HG02938 (cell line): ENCODE data around the gene SDK2.

Experiments used
- ATAC-seq: cut with Tn5 transposase; IDR thresholded peaks from one replicate; pipeline ENCODE4 v1.9.1; 2021; ENCODE audit warnings: mild to moderate bottlenecking, moderate library complexity; ENCODE audit not compliant: unreplicated experiment

The SDK2 gene

DNA sequence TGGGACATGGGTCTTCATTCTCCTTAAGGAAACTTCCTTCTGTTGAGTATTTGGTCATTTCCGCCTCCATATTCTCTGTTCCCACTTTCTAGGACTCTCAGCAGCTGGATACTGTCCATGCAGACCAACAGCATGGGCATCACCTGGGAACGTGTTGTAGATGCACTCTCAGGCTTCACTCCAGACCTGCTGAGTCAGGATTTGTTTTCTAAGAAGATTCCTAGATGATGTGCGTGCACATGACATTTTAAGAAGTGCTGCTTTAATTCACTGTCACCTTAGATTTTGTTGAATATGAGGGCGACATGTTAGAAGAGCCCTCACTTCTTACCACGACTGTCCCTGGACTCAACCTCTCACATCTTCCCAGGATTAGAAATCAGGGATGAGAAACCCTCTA, 10.0 kb upstream of the SDK2 start:
- ATAC-seq, result no peak

- ATAC-seq, result no peak
These were observed 9.6 kb upstream of the SDK2 start for GRCh38 chr17:73653810-73654209.

GRCh38 chr17:73652886-73653480, 8.7 kb upstream of the SDK2 start:
- no peak for ATAC-seq

GRCh38 chr17:73650617-73651200, 6.5 kb upstream of the SDK2 start:
- no peak for ATAC-seq

DNA sequence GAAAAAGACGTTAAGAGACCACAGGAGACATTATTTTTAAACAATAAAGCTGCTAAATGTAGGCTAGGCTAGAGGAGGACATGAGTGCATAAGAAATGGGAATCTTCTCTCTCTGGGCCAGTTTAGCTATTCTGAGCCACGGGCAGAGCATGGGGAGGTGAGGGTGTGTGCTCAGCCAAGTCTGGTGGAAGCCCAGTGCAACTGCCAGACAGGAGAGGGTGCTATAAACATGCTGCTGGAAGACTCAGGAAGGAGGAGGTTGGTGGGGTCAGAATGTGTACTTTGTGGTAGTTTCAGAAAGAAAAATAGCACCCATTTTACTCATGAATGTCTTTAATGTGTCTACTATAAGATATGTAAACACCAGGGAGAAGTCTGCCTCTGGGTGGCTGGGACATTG, 5.9 kb upstream of the SDK2 start:
- ATAC-seq, result no peak

DNA sequence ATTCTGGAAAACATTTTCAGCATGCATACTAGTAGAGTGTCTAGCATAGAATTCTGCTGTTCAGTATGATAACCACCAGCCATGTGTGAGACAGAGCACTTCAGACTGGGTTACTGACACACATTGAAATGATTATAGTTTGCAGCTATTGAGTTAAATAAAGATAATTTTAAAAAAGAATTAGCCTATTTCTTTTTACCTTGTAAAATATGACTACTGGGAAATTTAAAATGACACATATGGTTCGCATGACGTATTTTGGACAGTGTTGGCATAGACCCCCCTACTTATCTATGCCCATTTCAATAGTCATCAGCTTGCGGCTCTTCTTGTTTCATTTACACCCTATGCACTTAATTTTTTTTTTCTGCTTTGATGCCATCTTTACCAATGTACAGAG, 4.7 kb upstream of the SDK2 start:
- ATAC-seq, result no peak

DNA sequence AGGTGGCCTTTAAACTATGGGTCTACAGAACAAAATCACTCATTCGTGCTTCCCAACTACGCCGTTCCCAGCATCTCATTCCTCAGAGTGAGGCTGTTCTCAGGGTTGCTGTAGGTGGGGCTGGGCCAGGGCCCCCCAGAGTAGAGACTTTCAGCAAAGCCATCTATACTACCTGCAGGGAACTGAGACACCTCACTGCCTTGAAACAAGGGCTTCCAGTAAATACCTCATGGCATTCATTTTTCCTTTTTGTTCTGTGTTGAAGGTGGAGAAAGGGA, 4.2 kb upstream of the SDK2 start:
- ATAC-seq, result no peak

DNA sequence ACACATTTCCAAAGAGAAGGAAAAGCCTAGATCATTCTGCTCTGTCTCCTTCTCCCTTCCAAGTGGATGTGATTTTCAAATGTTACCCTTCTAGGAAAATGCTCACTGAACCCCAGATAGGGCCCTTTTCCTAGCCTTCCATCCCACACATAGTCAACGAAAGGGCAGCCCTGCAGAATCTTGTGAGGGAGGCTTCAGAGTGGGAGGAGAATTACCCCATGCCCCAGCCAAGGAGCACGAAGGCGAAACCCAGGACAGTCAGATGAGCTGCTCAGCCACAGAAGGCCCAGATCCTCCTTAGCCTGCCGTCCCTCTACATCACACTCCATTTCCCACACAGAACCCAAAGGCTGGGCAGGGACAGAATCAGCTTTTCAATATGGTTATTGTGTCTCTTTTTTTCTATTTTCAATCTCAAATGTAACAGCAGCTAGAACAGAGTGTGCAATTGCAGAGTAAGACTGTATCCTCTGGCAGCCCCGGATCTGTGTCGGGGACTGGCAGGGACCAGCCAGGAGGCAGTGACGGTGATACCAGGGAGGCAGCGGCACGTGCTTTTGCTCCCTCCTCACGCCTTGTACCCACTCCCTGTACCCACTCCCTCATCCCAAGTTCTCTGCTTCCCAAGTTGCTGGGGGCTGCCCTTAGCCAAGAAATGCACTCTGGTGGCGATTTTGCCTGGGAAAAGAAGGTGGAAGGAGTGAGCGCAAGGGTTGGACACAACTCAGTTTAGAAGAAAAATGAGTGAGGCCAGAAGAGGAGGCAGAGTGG, 3.7 kb upstream of the SDK2 start:
- no peak for ATAC-seq

- no peak for ATAC-seq
These were observed 3.1 kb upstream of the SDK2 start for GRCh38 chr17:73647301-73647695.

GRCh38 chr17:73646409-73647300, 2.4 kb upstream of the SDK2 start:
- ATAC-seq, result no peak

GRCh38 chr17:73645050-73645871, 1.0 kb upstream of the SDK2 start:
- ATAC-seq, result no peak

GRCh38 chr17:73643852-73644144, 447 bp downstream of the SDK2 start:
- no peak for ATAC-seq

DNA sequence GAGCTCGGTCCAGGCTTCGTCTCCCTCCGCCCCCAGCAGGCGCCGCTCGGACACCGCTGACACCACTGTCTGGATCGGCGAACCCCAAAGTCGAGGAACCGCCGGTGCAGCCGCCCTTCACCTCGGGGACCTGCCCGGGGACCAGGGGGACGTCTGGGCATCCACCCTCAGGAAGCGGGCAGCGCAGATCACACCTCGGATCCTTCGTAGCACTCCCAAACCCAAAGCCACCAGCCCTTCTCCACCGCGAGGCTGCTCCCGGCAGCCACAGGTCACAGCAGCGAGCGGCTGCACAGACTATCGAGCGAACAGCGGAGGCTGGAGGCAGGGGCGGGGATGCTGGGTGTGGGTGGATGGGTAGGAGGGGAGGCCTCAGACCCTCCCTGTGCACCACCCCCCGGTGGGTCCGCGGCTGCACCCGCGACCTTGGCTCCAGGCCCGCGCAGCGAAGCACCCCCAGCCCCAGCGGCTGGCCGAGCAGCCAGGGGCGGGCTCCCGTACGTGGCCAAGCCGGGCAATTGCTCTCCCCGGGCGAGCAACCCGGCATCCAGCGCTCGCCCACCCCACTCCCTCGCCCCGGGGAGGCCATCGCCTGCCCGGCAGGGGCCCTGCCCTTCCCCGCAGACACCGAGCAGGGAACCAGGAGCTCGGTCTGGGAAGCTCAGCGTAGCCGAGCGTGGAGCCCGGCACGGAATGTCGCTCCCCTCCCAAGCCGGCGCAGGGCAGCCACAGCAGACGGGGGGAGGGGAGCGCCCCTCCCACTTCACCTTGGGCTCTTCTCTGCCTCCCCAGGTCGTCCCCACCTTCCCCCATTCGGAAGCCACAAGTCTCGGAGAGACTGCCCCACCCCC, 1.0 kb downstream of the SDK2 start:
- ATAC-seq, result no peak

DNA sequence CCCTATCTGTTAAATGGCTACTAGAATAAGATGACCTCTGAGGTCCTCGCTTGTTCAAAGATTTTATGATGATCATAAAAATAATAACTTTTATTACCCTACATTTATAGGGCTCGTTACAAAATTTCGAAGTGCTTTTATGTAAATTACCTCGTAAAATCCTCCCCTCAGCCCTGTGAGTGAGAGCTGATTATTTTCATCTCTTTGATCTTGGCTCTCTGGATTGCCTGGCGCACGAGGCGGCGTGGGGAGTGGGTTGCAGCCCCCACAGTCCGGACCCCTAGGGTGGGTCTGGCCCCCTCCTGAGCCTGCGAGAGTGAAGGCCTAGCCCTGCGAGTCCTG, 1.6 kb downstream of the SDK2 start:
- ATAC-seq, result no peak

DNA sequence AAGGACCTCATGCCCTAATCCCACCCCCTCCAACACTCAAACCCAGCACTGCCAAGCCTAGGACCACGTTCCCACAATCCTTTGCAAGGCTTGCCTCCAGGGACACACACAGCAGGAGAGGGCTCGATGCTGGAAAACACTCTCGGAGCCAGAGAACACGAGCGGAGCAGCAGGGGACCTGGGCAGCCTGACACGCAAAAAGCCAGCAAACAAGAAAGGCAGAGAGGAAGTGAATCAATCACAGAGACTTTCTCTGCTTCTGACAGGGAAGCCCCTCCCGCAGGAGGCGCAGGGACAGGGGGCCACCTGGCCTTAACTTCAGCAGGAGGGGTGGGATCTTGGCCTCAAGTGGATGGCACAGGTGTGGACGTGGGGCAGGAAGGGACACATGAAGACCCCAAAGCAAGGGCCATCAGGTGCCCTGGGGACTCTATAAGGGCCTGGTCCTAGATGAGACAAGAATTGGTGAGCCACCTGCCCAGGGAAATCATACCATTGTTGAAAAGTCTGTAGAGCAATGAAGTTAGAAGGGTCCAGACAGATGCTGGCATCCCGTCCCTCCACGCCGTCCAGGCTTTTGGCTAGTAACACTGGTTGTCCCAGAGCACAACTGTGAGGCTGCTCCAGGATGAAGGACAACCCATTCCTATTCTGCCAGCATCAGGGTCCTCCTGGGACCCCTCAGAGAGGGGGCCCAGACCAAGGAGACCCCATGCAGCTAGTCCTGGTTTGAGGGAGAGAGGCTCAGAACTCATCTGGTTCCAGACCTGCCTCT, 2.2 kb downstream of the SDK2 start:
- no peak for ATAC-seq

DNA sequence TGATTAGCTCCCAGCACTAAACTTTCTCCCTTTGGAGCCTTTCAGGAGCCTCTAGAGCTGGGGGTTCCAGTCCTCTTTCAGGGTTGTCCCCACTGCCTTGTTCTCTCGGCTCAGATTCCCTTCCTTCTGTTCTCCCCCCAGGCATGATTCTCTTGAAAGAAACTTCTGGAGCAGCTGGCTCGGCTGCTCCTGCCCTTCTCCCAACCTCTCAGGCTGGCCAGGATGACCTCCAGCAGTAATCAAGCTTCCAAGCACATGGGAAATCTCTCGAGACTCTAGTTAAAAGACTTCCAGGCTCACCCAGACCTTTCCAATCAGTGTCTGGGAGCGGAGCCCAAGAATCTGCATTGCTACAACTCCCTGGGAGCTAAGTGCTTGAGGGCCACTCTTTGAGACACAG, 3.6 kb downstream of the SDK2 start:
- ATAC-seq, result no peak

- ATAC-seq, result no peak
These were observed 4.3 kb downstream of the SDK2 start for GRCh38 chr17:73639932-73640331.

GRCh38 chr17:73639322-73639721, 4.9 kb downstream of the SDK2 start:
- ATAC-seq, result no peak

DNA sequence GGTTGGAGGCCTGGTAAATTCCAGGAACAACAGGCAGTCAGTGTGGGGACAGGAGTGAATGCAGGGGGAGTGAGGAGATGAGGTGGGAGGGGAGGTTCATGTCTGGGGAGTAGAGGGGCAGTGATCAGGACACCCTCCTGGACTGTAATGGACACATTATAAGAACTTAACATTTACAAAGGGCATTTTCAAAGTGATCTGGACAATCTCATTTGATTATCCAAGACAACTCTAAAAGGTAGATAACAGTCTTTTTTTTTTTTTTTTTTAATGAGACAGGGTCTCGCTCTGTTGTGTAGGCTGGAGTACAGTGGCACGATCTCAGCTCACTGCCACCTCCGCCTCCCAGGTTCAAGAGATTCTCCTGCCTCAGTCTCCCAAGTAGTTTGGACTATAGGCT, 5.7 kb downstream of the SDK2 start:
- no peak for ATAC-seq

DNA sequence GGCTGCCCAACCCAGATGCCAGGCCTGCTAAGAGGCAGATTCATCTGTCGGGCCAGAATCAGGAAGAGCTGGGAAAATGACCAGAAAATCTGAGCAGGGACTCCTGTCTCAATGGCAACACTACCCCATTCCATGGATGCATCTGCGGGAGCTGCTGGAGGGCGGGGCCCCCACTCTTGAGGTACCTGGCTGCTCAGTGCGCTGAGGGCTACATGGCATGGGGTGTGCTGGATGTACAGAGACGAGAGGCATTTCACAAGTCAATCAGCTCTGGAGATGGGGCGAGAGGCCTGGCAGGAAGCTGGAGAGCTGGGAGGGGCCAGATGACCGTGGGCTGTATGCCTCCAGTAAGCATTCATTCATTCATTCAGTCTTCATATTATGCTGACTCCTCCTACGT, 6.4 kb downstream of the SDK2 start:
- no peak for ATAC-seq
